CD8-positive, alpha-beta memory T cell (primary cell): ENCODE results near the gene SH3PXD2B. TPM values are rescaled to one million over a fixed set of nuclear protein-coding genes. Genes with fewer than 3 reads are reported as not detected.

Source experiments
- CTCF ChIA-PET: fragments of 350-600 bp; sonication (Branson Sonifier 250); formaldehyde crosslinking; loops from one replicate; lab custom pipeline; 2021; ENCODE audit warnings: antibody characterized with exemption; lab: Charles Lee
- POLR2A ChIA-PET: fragments of 350-600 bp; sonication (Branson Sonifier 250); formaldehyde crosslinking; loops from one replicate; lab custom pipeline; 2021; ENCODE audit warnings: antibody characterized with exemption; lab: Charles Lee
- DNase-seq, 5 donors: peaks; one replicate each; pipeline versions ENCODE4 v3.0.0 to v3.0.0-alpha.2; 2020 to 2022; ENCODE audit warnings: mixed read lengths in 1 of 5
- H3K27ac ChIP-seq: one replicate; pipeline ENCODE4 v1.7.0; 2013; ENCODE audit warnings: low read depth, mild to moderate bottlenecking, low read length, moderate library complexity
- H3K27me3 ChIP-seq: 2 replicates; pipeline ENCODE4 v1.7.0; 2013; ENCODE audit warnings: low read length, mild to moderate bottlenecking; ENCODE audit not compliant: insufficient read depth, poor library complexity, severe bottlenecking
- H3K36me3 ChIP-seq: 2 replicates; pipeline ENCODE4 v1.7.0; 2013; ENCODE audit warnings: mild to moderate bottlenecking, low read length, moderate library complexity; ENCODE audit not compliant: insufficient read depth
- H3K4me1 ChIP-seq: 2 replicates; pipeline ENCODE4 v1.7.0; 2013; ENCODE audit warnings: mild to moderate bottlenecking, low read length, moderate library complexity; ENCODE audit not compliant: insufficient read depth
- H3K4me3 ChIP-seq: 2 replicates; pipeline ENCODE4 v1.7.0; 2013; ENCODE audit warnings: mild to moderate bottlenecking, low read length
- H3K9me3 ChIP-seq: 2 replicates; pipeline ENCODE4 v1.7.0; 2013; ENCODE audit warnings: mild to moderate bottlenecking, low read length
- H3K27ac Mint-ChIP-seq, 8 donors: one replicate each; pipeline ENCODE4 v1.8.0; 2020 to 2021; ENCODE audit warnings: mixed read lengths in 8 of 8, mild to moderate bottlenecking in 6 of 8, inconsistent platforms in 3 of 8, moderate library complexity in 3 of 8
- H3K27me3 Mint-ChIP-seq, 2 donors: one replicate each; pipeline ENCODE4 v1.8.0; 2020 to 2021; ENCODE audit warnings: mixed read lengths in 2 of 2, mild to moderate bottlenecking in 1 of 2, moderate library complexity in 1 of 2
- H3K36me3 Mint-ChIP-seq, 3 donors: one replicate each; pipeline ENCODE4 v1.8.0; 2020 to 2021; ENCODE audit warnings: mixed read lengths in 3 of 3, inconsistent platforms in 1 of 3, mild to moderate bottlenecking in 1 of 3
- H3K4me1 Mint-ChIP-seq, 3 donors: one replicate each; pipeline ENCODE4 v1.8.0; 2020 to 2021; ENCODE audit warnings: mixed read lengths in 3 of 3, inconsistent platforms in 1 of 3, mild to moderate bottlenecking in 1 of 3
- H3K4me3 Mint-ChIP-seq, 7 donors: one replicate each; pipeline ENCODE4 v1.8.0; 2020 to 2021; ENCODE audit warnings: mixed read lengths in 7 of 7, mild to moderate bottlenecking in 6 of 7, moderate library complexity in 4 of 7, inconsistent platforms in 2 of 7
- H3K9me3 Mint-ChIP-seq, 5 donors: one replicate each; pipeline ENCODE4 v1.8.0; 2020 to 2022; ENCODE audit warnings: mixed read lengths in 5 of 5, mild to moderate bottlenecking in 3 of 5, moderate library complexity in 2 of 5, inconsistent platforms in 1 of 5
- polyA plus RNA-seq: library from polyadenylated mRNA; unstranded; fragments of 300-500 nt; fragmentation: Illumina TruSeq; gene quantifications from one replicate; pipeline ENCODE4 v1.2.3, GENCODE V29; 2021
- total RNA-seq, 2 experiments: library from RNA; stranded (reverse); gene quantifications; one replicate each; pipeline ENCODE4 v1.2.3, GENCODE V29; 2021

SH3PXD2B gene
- total and polyA plus RNA-seq, 3 experiments from 2014 or later = 0.09 to 0.15 TPM; not detected in 1

DNA sequence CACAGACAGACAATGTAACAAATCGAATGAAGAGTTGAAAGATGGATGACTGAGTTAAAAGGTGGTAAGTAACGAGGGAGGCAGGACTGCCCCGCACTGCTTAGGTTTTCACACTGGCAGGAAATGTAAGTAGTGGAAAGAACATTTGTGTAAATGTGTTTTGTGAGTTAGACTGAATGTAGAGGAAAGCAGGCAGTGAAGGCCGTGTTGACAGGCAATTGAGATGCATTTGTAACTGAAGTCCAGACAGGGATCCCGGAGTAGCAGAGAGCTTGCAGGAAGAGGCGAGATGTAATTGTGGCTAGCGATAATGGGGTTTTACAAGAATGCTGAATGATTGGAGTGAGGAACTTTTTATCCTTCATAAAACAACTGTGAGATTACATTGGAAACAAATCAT is 20.0 kb upstream of the SH3PXD2B start:
- ChIA-PET CTCF (no interaction called here), POLR2A (no interaction called here)
- Mint-ChIP-seq H3K9me3 (no peaks in the 10 kb centered on the region), H3K36me3 (peaks cover 0 to 3% (median 0%) of the 10 kb centered on the region in 3 donors), H3K27me3 (peaks cover 17 to 27% of the 10 kb centered on the region in 2 donors), H3K27ac (no peak overlapping the region), H3K4me3 (no peak overlapping the region), H3K4me1 (peaks cover 0 to 1% (median 0%) of the 10 kb centered on the region in 3 donors)
- Histone ChIP-seq H3K36me3 (no peaks in the 10 kb centered on the region), H3K4me3 (no peak overlapping the region), H3K4me1 (no peaks in the 10 kb centered on the region), H3K27me3 (no peaks in the 10 kb centered on the region), H3K27ac (no peak overlapping the region), H3K9me3 (no peaks in the 10 kb centered on the region)
- no peak for DNase-seq

DNA sequence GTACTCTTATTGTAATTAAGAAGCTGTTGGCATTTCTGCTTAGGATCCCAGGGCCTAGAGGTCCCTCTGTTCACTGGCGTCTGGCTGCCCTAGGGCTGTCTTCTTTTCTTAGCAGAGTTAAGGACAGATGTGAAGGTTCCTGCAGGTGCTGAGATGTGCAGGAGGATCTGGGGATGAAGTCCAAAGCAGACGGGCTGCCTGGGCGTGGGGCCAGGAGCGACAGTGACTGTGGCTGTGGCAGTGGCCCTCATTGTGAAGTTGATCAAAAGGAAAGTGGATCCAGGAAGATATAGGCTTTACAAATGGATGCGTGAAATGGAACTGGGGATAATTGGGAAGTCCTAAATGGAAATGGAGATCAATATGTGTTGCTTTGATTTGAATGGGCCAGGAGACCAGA is 19.1 kb upstream of the SH3PXD2B start:
- peaks cover 0 to 2% (median 0%) of the 10 kb centered on the region in 5 donors for H3K9me3 Mint-ChIP-seq
- Histone ChIP-seq H3K4me1 (no peaks in the 10 kb centered on the region), H3K27ac (no peak overlapping the region), H3K9me3 (no peaks in the 10 kb centered on the region), H3K4me3 (no peak overlapping the region), H3K27me3 (no peaks in the 10 kb centered on the region), H3K36me3 (no peaks in the 10 kb centered on the region)
- H3K36me3 Mint-ChIP-seq = peaks cover 0 to 3% (median 0%) of the 10 kb centered on the region in 3 donors
- no peak overlapping the region for H3K4me3 Mint-ChIP-seq
- H3K4me1 Mint-ChIP-seq = no peaks in the 10 kb centered on the region
- H3K27ac Mint-ChIP-seq = no peak overlapping the region
- no peak for DNase-seq
- ChIA-PET CTCF (no interaction called here), POLR2A (no interaction called here)
- peaks cover 17 to 27% of the 10 kb centered on the region in 2 donors for H3K27me3 Mint-ChIP-seq

- H3K27ac ChIP-seq = no peak overlapping the region
- no peaks in the 10 kb centered on the region for H3K4me1 ChIP-seq
- no peak overlapping the region for H3K4me3 Mint-ChIP-seq
- no peak for DNase-seq
- H3K27me3 ChIP-seq = no peaks in the 10 kb centered on the region
- H3K4me3 ChIP-seq = no peak overlapping the region
- peaks cover 0 to 3% (median 2%) of the 10 kb centered on the region in 5 donors for H3K9me3 Mint-ChIP-seq
- H3K9me3 ChIP-seq = no peaks in the 10 kb centered on the region
- peaks cover 0 to 3% (median 0%) of the 10 kb centered on the region in 3 donors for H3K36me3 Mint-ChIP-seq
- no peaks in the 10 kb centered on the region for H3K36me3 ChIP-seq
- no peak overlapping the region for H3K27ac Mint-ChIP-seq
- ChIA-PET POLR2A (no interaction called here), CTCF (interaction anchor here (0.6 kb wide), 1 partner anchor 229 kb away, joined by 3 read pairs; no protein-coding TSS in a partner anchor)
- no peaks in the 10 kb centered on the region for H3K4me1 Mint-ChIP-seq
- peaks cover 14 to 21% of the 10 kb centered on the region in 2 donors for H3K27me3 Mint-ChIP-seq
These were observed 15.4 kb upstream of the SH3PXD2B start for GRCh38 chr5:172469697-172470096.

DNA sequence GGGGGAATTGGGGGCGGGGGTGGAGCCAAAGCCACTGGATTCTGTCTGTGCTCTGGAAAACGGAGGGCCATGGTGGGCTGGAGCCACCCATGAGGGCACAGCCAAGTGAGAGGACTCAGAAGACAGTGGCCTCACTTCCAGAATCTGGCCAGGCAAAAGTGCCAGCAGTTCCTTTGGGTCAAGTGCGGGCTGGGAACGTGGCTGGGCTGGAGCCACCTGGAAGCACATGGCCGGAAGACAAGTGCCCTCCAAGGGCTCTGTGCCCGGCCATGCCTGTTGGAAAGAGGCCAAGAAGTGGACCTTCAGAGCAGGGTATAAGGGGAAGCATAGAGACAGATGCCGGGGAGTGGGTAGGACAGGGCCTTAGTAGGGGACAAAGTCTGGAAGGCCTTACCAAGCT is 11.7 kb upstream of the SH3PXD2B start:
- Histone ChIP-seq H3K9me3 (no peaks in the 10 kb centered on the region), H3K4me3 (no peak overlapping the region), H3K4me1 (no peaks in the 10 kb centered on the region), H3K36me3 (no peaks in the 10 kb centered on the region), H3K27me3 (no peaks in the 10 kb centered on the region), H3K27ac (no peak overlapping the region)
- H3K27me3 Mint-ChIP-seq = peaks cover 5 to 7% of the 10 kb centered on the region in 2 donors
- no peak for DNase-seq
- H3K9me3 Mint-ChIP-seq = peaks cover 0 to 8% (median 4%) of the 10 kb centered on the region in 5 donors
- ChIA-PET CTCF (interaction anchor here (1.8 kb wide), 1 partner anchor 15 kb away, joined by 6 read pairs; no protein-coding TSS in a partner anchor), POLR2A (no interaction called here)
- peaks cover 0 to 3% (median 0%) of the 10 kb centered on the region in 3 donors for H3K36me3 Mint-ChIP-seq
- H3K27ac Mint-ChIP-seq = no peak overlapping the region
- no peak overlapping the region for H3K4me3 Mint-ChIP-seq
- peaks cover 0 to 2% (median 0%) of the 10 kb centered on the region in 3 donors for H3K4me1 Mint-ChIP-seq

DNA sequence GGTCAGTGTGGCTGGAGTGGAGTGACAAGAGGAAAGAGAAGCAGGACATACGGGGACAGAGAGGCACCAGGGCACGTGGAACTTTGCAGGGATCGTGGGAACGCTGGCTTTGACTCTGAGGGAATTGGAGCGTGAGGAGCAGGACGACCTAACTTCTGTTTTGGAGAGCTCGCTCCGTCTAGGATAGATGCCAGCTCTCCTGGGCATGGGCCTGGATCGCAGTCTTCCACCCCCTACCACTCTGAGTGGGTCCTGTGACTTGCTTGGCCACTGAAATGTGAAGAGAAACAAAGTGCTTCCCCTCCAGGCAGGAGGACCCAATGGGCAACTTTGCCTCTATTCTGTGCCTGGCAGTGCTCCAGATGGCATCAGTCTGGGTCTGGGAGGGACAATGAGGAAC is 8.7 kb upstream of the SH3PXD2B start:
- Mint-ChIP-seq H3K9me3 (peaks cover 0 to 8% (median 4%) of the 10 kb centered on the region in 5 donors), H3K27ac (no peak overlapping the region), H3K4me3 (no peak overlapping the region), H3K4me1 (peaks cover 0 to 6% (median 0%) of the 10 kb centered on the region in 3 donors), H3K36me3 (no peaks in the 10 kb centered on the region), H3K27me3 (peaks cover 8 to 24% of the 10 kb centered on the region in 2 donors)
- no peaks in the 10 kb centered on the region for H3K9me3 ChIP-seq
- no peak for DNase-seq
- no peaks in the 10 kb centered on the region for H3K27me3 ChIP-seq
- H3K27ac ChIP-seq = no peak overlapping the region
- no peak overlapping the region for H3K4me3 ChIP-seq
- ChIA-PET POLR2A (no interaction called here), CTCF (interaction anchor here (1.4 kb wide), 1 partner anchor 234 kb away, joined by 5 read pairs; no protein-coding TSS in a partner anchor)
- H3K36me3 ChIP-seq = no peaks in the 10 kb centered on the region
- no peaks in the 10 kb centered on the region for H3K4me1 ChIP-seq

GRCh38 chr5:172459783-172460165 is 5.4 kb upstream of the SH3PXD2B start:
- ChIA-PET CTCF (interaction anchor here (1.1 to 2.5 kb wide), 3 partner anchors 9 to 237 kb away, joined by 3 to 15 read pairs (median 7); no protein-coding TSS in a partner anchor), POLR2A (no interaction called here)
- no peaks in the 10 kb centered on the region for H3K36me3 Mint-ChIP-seq

GRCh38 chr5:172458976-172459782 is 4.9 kb upstream of the SH3PXD2B start:
- peaks cover 0 to 7% (median 4%) of the 10 kb centered on the region in 5 donors for H3K9me3 Mint-ChIP-seq
- no peaks in the 10 kb centered on the region for H3K9me3 ChIP-seq
- H3K4me1 Mint-ChIP-seq = peaks cover 5 to 10% (median 7%) of the 10 kb centered on the region in 3 donors

More at GRCh38 chr5:172459783-172460165, 5.4 kb upstream of the SH3PXD2B start:
- Mint-ChIP-seq H3K27ac (no peak overlapping the region), H3K4me3 (no peak overlapping the region), H3K9me3 (peaks cover 0 to 8% (median 3%) of the 10 kb centered on the region in 5 donors), H3K27me3 (peaks cover 17 to 49% of the 10 kb centered on the region in 2 donors), H3K4me1 (peaks cover 3 to 8% (median 4%) of the 10 kb centered on the region in 3 donors)
- no peak overlapping the region for H3K27ac ChIP-seq
- no peaks in the 10 kb centered on the region for H3K36me3 ChIP-seq
- H3K9me3 ChIP-seq = no peaks in the 10 kb centered on the region
- H3K4me1 ChIP-seq = no peaks in the 10 kb centered on the region
- peaks cover 6% of the 10 kb centered on the region for H3K27me3 ChIP-seq
- H3K4me3 ChIP-seq = no peak overlapping the region
- no peak for DNase-seq

More at GRCh38 chr5:172458976-172459782, 4.9 kb upstream of the SH3PXD2B start:
- no peak overlapping the region for H3K27ac ChIP-seq
- H3K36me3 ChIP-seq = no peaks in the 10 kb centered on the region
- H3K4me3 ChIP-seq = no peak overlapping the region
- CTCF ChIA-PET = interaction anchor here (1.1 kb wide), 1 partner anchor 12 kb away, joined by 3 read pairs; no protein-coding TSS in a partner anchor
- peaks cover 19 to 52% of the 10 kb centered on the region in 2 donors for H3K27me3 Mint-ChIP-seq
- POLR2A ChIA-PET = no interaction called here
- no peaks in the 10 kb centered on the region for H3K4me1 ChIP-seq
- no peaks in the 10 kb centered on the region for H3K36me3 Mint-ChIP-seq
- no peak overlapping the region for H3K4me3 Mint-ChIP-seq
- DNase-seq = no peak
- peak overlapping the region in 2 of 8 donors; percentile 3 to 79 for H3K27ac Mint-ChIP-seq
- H3K27me3 ChIP-seq = peaks cover 8% of the 10 kb centered on the region
